GM21447 (cell line): ENCODE results near the gene KIFC1.

Source experiments
- ATAC-seq: cut with Tn5 transposase; IDR thresholded peaks from one replicate; pipeline ENCODE4 v1.9.1; 2021; ENCODE audit not compliant: unreplicated experiment

The KIFC1 gene

GRCh38 chr6:33424855-33425667 is 33.4 kb downstream of the KIFC1 start:
- ATAC-seq, result no peak

- ATAC-seq, result peak; percentile 46
These were observed 34.3 kb downstream of the KIFC1 start for GRCh38 chr6:33425668-33426577.

GRCh38 chr6:33426590-33427511 is 35.2 kb downstream of the KIFC1 start:
- ATAC-seq, result no peak

- ATAC-seq, result no peak
These were observed 36.1 kb downstream of the KIFC1 start for GRCh38 chr6:33427585-33428223.

- ATAC-seq, result no peak
These were observed 36.8 kb downstream of the KIFC1 start for GRCh38 chr6:33428224-33428965.

GRCh38 chr6:33428966-33429749 is 37.5 kb downstream of the KIFC1 start:
- ATAC-seq, result no peak

GRCh38 chr6:33429750-33430052 is 38.1 kb downstream of the KIFC1 start:
- ATAC-seq, result no peak

- no peak for ATAC-seq
These were observed 38.7 kb downstream of the KIFC1 start for GRCh38 chr6:33430334-33430733.

GRCh38 chr6:33430991-33431879 is 39.6 kb downstream of the KIFC1 start:
- peak; percentile 49 for ATAC-seq

- ATAC-seq, result no peak
These were observed 40.4 kb downstream of the KIFC1 start for GRCh38 chr6:33431880-33432541.

- no peak for ATAC-seq
These were observed 40.9 kb downstream of the KIFC1 start for GRCh38 chr6:33432546-33432945.

GRCh38 chr6:33433001-33433543 is 41.4 kb downstream of the KIFC1 start:
- no peak for ATAC-seq

GRCh38 chr6:33433544-33434191 is 42.0 kb downstream of the KIFC1 start:
- ATAC-seq, result no peak

GRCh38 chr6:33434961-33435360 is 43.3 kb downstream of the KIFC1 start:
- ATAC-seq, result no peak

- no peak for ATAC-seq
These were observed 46.0 kb downstream of the KIFC1 start for GRCh38 chr6:33437666-33438065.

GRCh38 chr6:33438978-33439594 is 47.5 kb downstream of the KIFC1 start:
- no peak for ATAC-seq
